ENCODE results near the gene ADAMTS15. TPM values are rescaled to one million over a fixed set of nuclear protein-coding genes. Genes with fewer than 3 reads are reported as not detected.

The ADAMTS15 gene
- total RNA-seq, 4 donors from 2014 or later = 8.4 to 11.8 (median 9.5) TPM

DNA sequence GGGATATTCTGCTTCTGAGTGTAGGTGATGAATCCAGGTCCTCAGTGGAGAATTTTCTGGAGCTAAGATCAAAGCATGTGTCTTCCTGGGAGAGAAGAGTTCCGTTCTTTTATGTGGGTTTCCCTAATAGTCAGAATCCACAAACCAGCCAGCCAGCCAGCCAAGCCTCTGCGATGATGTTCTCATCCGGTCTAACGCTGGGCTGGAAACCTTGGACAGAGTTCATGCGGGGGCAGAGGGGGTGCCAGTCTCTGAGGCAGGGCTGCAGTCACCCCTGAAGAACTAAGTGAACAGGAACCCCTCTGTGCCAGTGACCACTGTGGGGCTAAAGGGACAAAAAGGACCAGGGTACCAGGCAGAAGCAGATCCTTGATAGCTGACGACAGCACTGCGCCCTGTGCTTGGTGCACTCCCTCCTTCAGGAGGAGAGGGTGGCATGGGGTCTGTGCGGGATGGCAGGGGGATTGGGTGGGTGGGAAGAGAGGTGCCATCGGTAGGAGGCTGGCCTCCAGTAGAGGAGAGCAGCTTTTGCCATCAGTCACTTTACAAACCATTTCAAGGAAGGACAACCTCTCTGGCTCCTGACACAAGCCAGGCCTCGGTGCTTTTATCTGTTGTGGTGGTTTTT lies 27.1 kb downstream of the ADAMTS15 start:
- Histone ChIP-seq H3K4me1 (peaks cover 0 to 36% (median 28%) of the 10 kb centered on the region in 3 donors), H3K9me3 (no peaks in the 10 kb centered on the region), H3K27ac (peak overlapping the region in 2 of 4 donors; percentile 76 to 78), H3K27me3 (no peaks in the 10 kb centered on the region), H3K36me3 (peaks cover 0 to 55% of the 10 kb centered on the region in 2 donors), H3K4me3 (no peak overlapping the region)
- ATAC-seq = no peak
- TF ChIP-seq, protein P1, sequence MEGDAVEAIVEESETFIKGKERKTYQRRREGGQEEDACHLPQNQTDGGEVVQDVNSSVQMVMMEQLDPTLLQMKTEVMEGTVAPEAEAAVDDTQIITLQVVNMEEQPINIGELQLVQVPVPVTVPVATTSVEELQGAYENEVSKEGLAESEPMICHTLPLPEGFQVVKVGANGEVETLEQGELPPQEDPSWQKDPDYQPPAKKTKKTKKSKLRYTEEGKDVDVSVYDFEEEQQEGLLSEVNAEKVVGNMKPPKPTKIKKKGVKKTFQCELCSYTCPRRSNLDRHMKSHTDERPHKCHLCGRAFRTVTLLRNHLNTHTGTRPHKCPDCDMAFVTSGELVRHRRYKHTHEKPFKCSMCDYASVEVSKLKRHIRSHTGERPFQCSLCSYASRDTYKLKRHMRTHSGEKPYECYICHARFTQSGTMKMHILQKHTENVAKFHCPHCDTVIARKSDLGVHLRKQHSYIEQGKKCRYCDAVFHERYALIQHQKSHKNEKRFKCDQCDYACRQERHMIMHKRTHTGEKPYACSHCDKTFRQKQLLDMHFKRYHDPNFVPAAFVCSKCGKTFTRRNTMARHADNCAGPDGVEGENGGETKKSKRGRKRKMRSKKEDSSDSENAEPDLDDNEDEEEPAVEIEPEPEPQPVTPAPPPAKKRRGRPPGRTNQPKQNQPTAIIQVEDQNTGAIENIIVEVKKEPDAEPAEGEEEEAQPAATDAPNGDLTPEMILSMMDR (IDR thresholded peaks at IDR 0.05) = no peak
- TF ChIP-seq POLR2AphosphoS5 (IDR thresholded peaks at IDR 0.05) (no peak), EP300 (IDR thresholded peaks at IDR 0.05) (no peak)
- WGBS, 2 donors (ENCODE audit: low coverage in 1 of 2) = 71 to 86% methylated on average over 1 to 7 of the region's 10 CpGs

DNA sequence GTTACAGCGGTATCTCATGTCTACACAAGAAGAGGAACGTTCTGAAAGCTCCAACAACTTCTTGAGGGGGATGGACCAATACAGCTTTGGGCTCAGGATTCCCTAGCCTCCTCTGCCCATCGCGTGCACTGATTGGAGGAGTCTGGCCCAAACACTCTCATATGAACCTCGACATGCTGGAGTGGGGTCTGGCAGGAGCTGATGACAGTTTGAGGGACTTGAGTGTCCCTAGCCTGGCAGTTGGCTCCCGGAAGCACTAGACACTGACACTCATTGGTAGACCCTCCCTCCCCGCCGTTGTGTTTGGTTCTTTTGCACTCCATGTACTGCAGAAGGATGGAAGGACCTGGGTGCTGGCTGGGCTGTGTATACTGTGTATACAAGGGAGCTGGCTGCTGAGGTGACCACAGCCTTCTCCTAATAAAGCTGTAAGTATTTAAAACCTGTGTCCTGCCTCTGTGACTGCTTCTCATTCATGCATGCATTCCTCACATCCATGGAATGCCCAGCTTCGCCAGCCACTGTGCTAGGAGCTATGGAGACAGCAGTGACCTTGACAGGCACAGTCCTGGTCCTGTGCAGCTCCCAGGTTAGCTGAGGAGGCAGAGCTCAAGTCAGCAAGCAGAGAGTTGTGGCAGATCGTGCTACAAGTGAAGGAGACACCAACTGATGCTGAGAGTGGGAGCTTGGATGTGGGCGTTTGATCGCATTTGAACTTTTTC lies 27.9 kb downstream of the ADAMTS15 start:
- no peak overlapping the region for H3K4me3 ChIP-seq
- peaks cover 0 to 46% of the 10 kb centered on the region in 2 donors for H3K36me3 ChIP-seq
- no peaks in the 10 kb centered on the region for H3K9me3 ChIP-seq
- no peaks in the 10 kb centered on the region for H3K27me3 ChIP-seq
- TF ChIP-seq EP300 (IDR thresholded peaks at IDR 0.05) (no peak), POLR2A (IDR thresholded peaks at IDR 0.05) (no peak), POLR2AphosphoS5 (IDR thresholded peaks at IDR 0.05) (no peak)
- TF ChIP-seq, protein P1 (IDR thresholded peaks at IDR 0.05) = no peak
- ATAC-seq = no peak
- peak overlapping the region in 3 of 4 donors; percentile 1 to 78 (median 76) for H3K27ac ChIP-seq
- peaks cover 0 to 36% (median 28%) of the 10 kb centered on the region in 3 donors for H3K4me1 ChIP-seq
- WGBS, 2 donors (ENCODE audit: low coverage in 1 of 2) = 81% methylated on average over 6 to 8 of the region's 12 CpGs

DNA sequence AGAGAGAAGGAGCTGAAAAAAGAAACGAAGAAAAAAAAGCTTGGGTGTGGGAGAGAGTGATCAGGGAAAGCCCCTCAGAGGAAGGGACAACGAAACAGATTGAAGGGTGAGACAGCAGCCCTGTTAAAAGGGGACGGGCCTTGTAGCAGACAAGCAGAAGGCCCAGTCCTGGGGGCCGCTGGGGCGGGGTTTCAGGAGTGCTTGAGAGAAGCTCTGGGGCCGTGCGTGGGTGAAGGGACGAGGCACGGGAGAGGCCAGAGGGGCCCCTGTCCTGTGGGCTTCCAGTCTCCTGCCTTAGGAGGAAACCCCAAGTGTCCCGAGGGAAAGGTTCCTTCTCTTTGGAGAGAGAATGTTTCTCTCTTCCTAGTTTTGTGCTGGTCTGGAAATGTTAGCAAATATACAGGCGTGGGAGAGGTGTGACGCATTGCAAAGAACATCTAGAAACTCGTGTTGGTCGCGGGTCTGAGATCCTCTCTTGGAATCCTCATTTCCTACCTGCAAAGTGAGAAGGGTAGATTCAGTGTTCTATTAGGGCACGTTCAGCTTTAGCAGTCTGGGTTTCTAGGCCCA lies 28.6 kb downstream of the ADAMTS15 start:
- TF ChIP-seq POLR2AphosphoS5 (IDR thresholded peaks at IDR 0.05) = no peak
- no peak for TF ChIP-seq POLR2A (IDR thresholded peaks at IDR 0.05)
- no peak for TF ChIP-seq EP300 (IDR thresholded peaks at IDR 0.05)
- TF ChIP-seq, protein P1 (IDR thresholded peaks at IDR 0.05) = no peak
- H3K27ac ChIP-seq = peak overlapping the region; percentile 11 to 80 (median 77)
- no peaks in the 10 kb centered on the region for H3K9me3 ChIP-seq
- peaks cover 0 to 36% (median 28%) of the 10 kb centered on the region in 3 donors for H3K4me1 ChIP-seq
- H3K27me3 ChIP-seq = no peaks in the 10 kb centered on the region
- 84% methylated on average over 12 to 15 of the region's 16 CpGs for WGBS, 2 donors (ENCODE audit: low coverage in 1 of 2)
- H3K4me3 ChIP-seq = no peak overlapping the region
- H3K36me3 ChIP-seq = peaks cover 0 to 40% of the 10 kb centered on the region in 2 donors
- no peak for ATAC-seq

DNA sequence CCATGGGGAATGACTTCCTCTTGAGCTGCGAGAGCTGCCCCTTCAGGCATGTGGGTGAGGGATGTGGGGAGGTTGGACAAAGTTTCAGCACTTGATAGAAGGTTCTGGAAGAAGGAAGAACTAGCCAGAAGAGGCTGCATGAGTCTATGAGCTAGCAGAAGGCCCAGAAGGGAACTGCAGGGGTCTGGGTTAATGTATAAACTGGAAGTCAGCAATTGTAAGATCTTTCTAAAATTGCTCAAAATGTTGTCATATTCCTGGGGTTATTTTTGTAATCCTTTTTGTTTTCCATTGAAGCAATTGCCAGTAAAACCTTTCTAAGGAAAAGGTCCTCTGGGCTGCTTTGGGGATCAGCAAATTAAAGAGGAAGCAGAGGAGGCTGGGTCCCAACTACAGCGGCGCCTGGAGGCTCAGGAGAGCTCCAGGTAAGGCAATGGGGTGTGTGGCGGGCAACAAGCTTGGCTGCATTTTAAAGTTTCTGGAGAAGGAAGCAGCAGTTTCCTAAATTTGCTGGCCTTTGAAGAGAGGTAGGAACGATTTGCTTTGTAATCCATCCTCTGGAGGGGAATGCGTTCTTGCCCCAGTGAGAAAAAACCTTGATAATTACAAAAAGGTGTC lies 29.2 kb downstream of the ADAMTS15 start:
- peaks cover 0 to 36% (median 28%) of the 10 kb centered on the region in 3 donors for H3K4me1 ChIP-seq
- H3K9me3 ChIP-seq = no peaks in the 10 kb centered on the region
- H3K27me3 ChIP-seq = no peaks in the 10 kb centered on the region
- ATAC-seq = no peak
- TF ChIP-seq EP300 (IDR thresholded peaks at IDR 0.05) (no peak), POLR2AphosphoS5 (IDR thresholded peaks at IDR 0.05) (no peak), POLR2A (IDR thresholded peaks at IDR 0.05) (no peak)
- TF ChIP-seq, protein P1 (IDR thresholded peaks at IDR 0.05) = no peak
- no peak overlapping the region for H3K4me3 ChIP-seq
- peaks cover 0 to 33% of the 10 kb centered on the region in 2 donors for H3K36me3 ChIP-seq
- WGBS, 2 donors (ENCODE audit: low coverage in 1 of 2) = 50 to 52% methylated on average over 4 to 5 of the region's 6 CpGs
- H3K27ac ChIP-seq = peak overlapping the region; percentile 11 to 80 (median 77)
